B cell (primary cell): ENCODE data around the gene METAP1D. TPM values are rescaled to one million over a fixed set of nuclear protein-coding genes. Genes with fewer than 3 reads are reported as not detected.

Source experiments
- ATAC-seq: fragments of 200-7000 bp; cut with Tn5 transposase; one replicate; pipeline ENCODE4 v1.10.0; 2021; ENCODE audit warnings: low read depth, mild to moderate bottlenecking, moderate number of reproducible peaks, moderate library complexity
- CTCF ChIA-PET: fragments of 350-600 bp; sonication (Branson Sonifier 250); formaldehyde crosslinking; loops from one replicate; lab custom pipeline; 2021; ENCODE audit warnings: antibody characterized with exemption, inconsistent platforms; lab: Charles Lee
- POLR2A ChIA-PET: fragments of 350-600 bp; sonication (Branson Sonifier 250); formaldehyde crosslinking; loops from one replicate; lab custom pipeline; 2021; ENCODE audit warnings: antibody characterized with exemption; lab: Charles Lee
- DNase-seq: peaks from one replicate; pipeline ENCODE4 v3.0.0; 2013
- H2AFZ ChIP-seq: 2 replicates; pipeline ENCODE4 v1.6.1; 2012; ENCODE audit warnings: mild to moderate bottlenecking, low read depth, low read length; ENCODE audit not compliant: insufficient read depth, poor library complexity, severe bottlenecking
- H3K27ac ChIP-seq, 2 donors: 1 replicate in 1 of 2; 2 replicates in 1 of 2; pipeline ENCODE4 v1.5.1; 2012 to 2013; ENCODE audit warnings: low read length in 2 of 2, mild to moderate bottlenecking in 2 of 2, moderate library complexity in 1 of 2
- H3K27me3 ChIP-seq, 4 experiments: fragments of 200-600 bp in 1 of 4; sonication (generic) in 1 of 4; replicated peaks in 1 of 4; 1 replicate in 2 of 4; 2 replicates in 2 of 4; pipeline versions ENCODE4 v1.6.1 to v1.7.0; 2013 to 2016; ENCODE audit warnings: low read length in 3 of 4, mild to moderate bottlenecking in 2 of 4, mixed read lengths in 1 of 4, moderate library complexity in 1 of 4; ENCODE audit not compliant: insufficient read depth in 4 of 4, control insufficient read depth in 3 of 4; ENCODE audit errors: control extremely low read depth in 1 of 4
- H3K36me3 ChIP-seq, 2 experiments: replicated peaks in 1 of 2; 1 replicate in 1 of 2; 2 replicates in 1 of 2; pipeline versions ENCODE4 v1.6.1 to v1.7.1; 2013; ENCODE audit warnings: low read length in 1 of 2; ENCODE audit not compliant: insufficient read depth in 2 of 2, control insufficient read depth in 1 of 2; ENCODE audit errors: control extremely low read depth in 1 of 2, extremely low read depth in 1 of 2
- H3K4me1 ChIP-seq, 2 donors: fragments of 200-600 bp in 1 of 2; sonication (generic) in 1 of 2; 1 replicate in 1 of 2; 2 replicates in 1 of 2; pipeline versions ENCODE4 v1.5.1 to v1.6.1; 2013 to 2017; ENCODE audit warnings: low read length in 2 of 2; ENCODE audit not compliant: control insufficient read depth in 2 of 2, insufficient read depth in 2 of 2
- H3K4me2 ChIP-seq: replicated peaks from 2 replicates; pipeline ENCODE3; 2012; ENCODE audit warnings: mild to moderate bottlenecking, low read depth, low read length; ENCODE audit not compliant: poor library complexity, severe bottlenecking
- H3K4me3 ChIP-seq, 5 experiments: fragments of 200-600 bp in 1 of 5; sonication (generic) in 1 of 5; 1 replicate in 3 of 5; 2 replicates in 2 of 5; pipeline versions ENCODE4 v1.5.1 to v1.7.0; 2011 to 2016; ENCODE audit warnings: low read length in 4 of 5, mild to moderate bottlenecking in 4 of 5, low read depth in 2 of 5, control low read depth in 1 of 5, moderate library complexity in 1 of 5; ENCODE audit not compliant: insufficient read depth in 1 of 5; ENCODE audit errors: control extremely low read depth in 1 of 5, extremely low read depth in 1 of 5
- H3K79me2 ChIP-seq: fragments of 200-600 bp; sonication (generic); one replicate; pipeline ENCODE4 v1.6.0; 2016; ENCODE audit warnings: low read length; ENCODE audit not compliant: control insufficient read depth, insufficient read depth
- H3K9ac ChIP-seq: fragments of 200-600 bp; sonication (generic); 2 replicates; pipeline ENCODE4 v1.6.1; 2017; ENCODE audit warnings: mild to moderate bottlenecking, low read length, moderate library complexity
- H3K9me3 ChIP-seq, 3 donors: one replicate each; pipeline versions ENCODE4 v1.6.1 to v1.7.1; 2013; ENCODE audit warnings: low read length in 2 of 3; ENCODE audit not compliant: control insufficient read depth in 2 of 3, insufficient read depth in 1 of 3; ENCODE audit errors: control extremely low read depth in 1 of 3
- H4K20me1 ChIP-seq: 2 replicates; pipeline ENCODE4 v1.6.0; 2012; ENCODE audit warnings: mild to moderate bottlenecking, low read length; ENCODE audit not compliant: insufficient read depth, control insufficient read depth, poor library complexity, severe bottlenecking
- H3K27ac Mint-ChIP-seq: one replicate; pipeline ENCODE4 v1.8.0; 2021; ENCODE audit warnings: mixed read lengths
- H3K27me3 Mint-ChIP-seq: one replicate; pipeline ENCODE4 v1.8.0; 2021; ENCODE audit warnings: mixed read lengths
- H3K4me1 Mint-ChIP-seq: one replicate; pipeline ENCODE4 v1.8.0; 2021; ENCODE audit warnings: mixed read lengths
- H3K4me3 Mint-ChIP-seq: one replicate; pipeline ENCODE4 v1.8.0; 2021; ENCODE audit warnings: mixed read lengths
- H3K9me3 Mint-ChIP-seq: one replicate; pipeline ENCODE4 v1.8.0; 2022; ENCODE audit warnings: mixed read lengths; ENCODE audit not compliant: insufficient read depth
- CTCF ChIP-seq: fragments of 200-600 bp; IDR thresholded peaks from one replicate; pipeline ENCODE4 v1.8.0; 2022; ENCODE audit warnings: antibody characterized with exemption, mild to moderate bottlenecking
- EZH2 ChIP-seq: IDR thresholded peaks from 2 replicates; pipeline ENCODE4 v1.6.1; 2012; ENCODE audit warnings: borderline replicate concordance, low read depth, mild to moderate bottlenecking, moderate library complexity, low read length; ENCODE audit not compliant: insufficient read depth, poor library complexity, severe bottlenecking
- WGBS: methylation state at CpG from one replicate; pipeline ENCODE4 v1.1.5; 2013; ENCODE audit warnings: missing lambda C conversion rate; ENCODE audit not compliant: insufficient coverage; 5-methylcytosine and 5-hydroxymethylcytosine counted together
- intact Hi-C: fragments of 100-400 bp; cut with micrococcal nuclease; formaldehyde crosslinking; loops from one replicate; pipeline ENCODE4 v1.10.0; 2022
- polyA plus RNA-seq: library from polyadenylated mRNA; depleted of rRNA; stranded (reverse); fragments of >200 nt; gene quantifications from 2 replicates; pipeline ENCODE4 v1.2.3, GENCODE V29; 2012
- total RNA-seq, 2 donors: library from RNA; stranded (reverse); fragments of 120-200 nt in 1 of 2; gene quantifications; 1 replicate in 1 of 2; 2 replicates in 1 of 2; pipeline versions ENCODE4 v1.2.3 to v1.2.4, GENCODE V29; 2013 to 2022

Gene METAP1D
- total and polyA plus RNA-seq, 2 donors (not counting 1 experiment from before 2014, with no cell fraction given): 7.8 to 8.9 TPM

GRCh38 chr2:172094294-172095145 lies 94.8 kb downstream of the METAP1D start:
- H3K79me2 ChIP-seq: no peaks in the 10 kb centered on the region
- intact Hi-C loops: loop anchor here (5.0 kb wide), 1 partner anchor 1277 kb away; the partner anchor contains the start of gene GAD1
- peaks cover 47 to 67% of the 10 kb centered on the region in 2 donors for H3K4me1 ChIP-seq
- peak overlapping the region; percentile 76 for H3K4me2 ChIP-seq
- no peaks in the 10 kb centered on the region for H4K20me1 ChIP-seq
- 4% methylated on average over 48 of the region's 66 CpGs for WGBS
- peaks cover 2 to 83% (median 8%) of the 10 kb centered on the region in 3 donors for H3K9me3 ChIP-seq
- Mint-ChIP-seq H3K27me3 (peaks cover 66% of the 10 kb centered on the region), H3K27ac (peak overlapping the region; percentile 37), H3K4me3 (peak overlapping the region; percentile 90), H3K9me3 (no peaks in the 10 kb centered on the region), H3K4me1 (peaks cover 30% of the 10 kb centered on the region)
- H3K9ac ChIP-seq: peak overlapping the region; percentile 54
- ChIA-PET CTCF (no interaction called here), POLR2A (interaction anchor here (1.2 kb wide), 1 partner anchor 14 kb away, joined by 3 read pairs; no protein-coding TSS in a partner anchor)
- peak overlapping the region in 4 of 5 experiments; percentile 9 to 50 (median 28) for H3K4me3 ChIP-seq
- DNase-seq (no peak), ATAC-seq (no peak)
- TF ChIP-seq EZH2 (no peak), CTCF (no peak)
- peak overlapping the region; percentile 37 for H2AFZ ChIP-seq
- no peak overlapping the region for H3K27ac ChIP-seq
- H3K27me3 ChIP-seq: peaks cover 7 to 96% (median 82%) of the 10 kb centered on the region in 4 experiments
- H3K36me3 ChIP-seq: no peaks in the 10 kb centered on the region
